ENCODE data around the gene ZNF765. TPM values are rescaled to one million over a fixed set of nuclear protein-coding genes. Genes with fewer than 3 reads are reported as not detected.

Gene ZNF765
- total RNA-seq, 4 donors from 2014 or later: 9.5 to 21.9 (median 12.3) TPM

Small RNAs within 50 kb of the gene (small RNA-seq; reads per million reads assigned to genes)
- not detected for gene RPL39P36

Other genes starting within 250 kb of the ZNF765 start
- 10 to 100 TPM in 3 of 4 donors, 1 to 10 TPM in 1; 8.3 to 24.1 (median 14.1) TPM for gene ZNF347, start 236.1 kb upstream of the ZNF765 start, total RNA-seq
- gene ZNF665, start 201.8 kb upstream of the ZNF765 start, total RNA-seq: 10 to 100 TPM in 1 of 4 donors, 1 to 10 TPM in 3; 5.6 to 12.1 (median 7.3) TPM
- 10 to 100 TPM; 11.6 to 24.6 (median 19.0) TPM for gene ZNF677, start 140.3 kb upstream of the ZNF765 start, total RNA-seq
- not detected for gene VN1R2, start 136.9 kb upstream of the ZNF765 start, total RNA-seq
- gene VN1R4, start 127.4 kb upstream of the ZNF765 start, total RNA-seq: not detected
- 1 to 10 TPM; 7.5 to 9.8 (median 8.4) TPM for gene ZNF845, start 61.4 kb upstream of the ZNF765 start, total RNA-seq
- 1 to 10 TPM; 5.8 to 9.6 (median 8.2) TPM for gene ZNF525, start 29.4 kb upstream of the ZNF765 start, total RNA-seq
- gene ZNF761, start 36.8 kb downstream of the ZNF765 start, total RNA-seq: 10 to 100 TPM; 13.8 to 16.1 (median 15.2) TPM
- gene ZNF813, start 72.6 kb downstream of the ZNF765 start, total RNA-seq: 1 to 10 TPM; 3.0 to 4.1 (median 3.5) TPM
- gene ZNF331, start 143.0 kb downstream of the ZNF765 start, total RNA-seq: 10 to 100 TPM; 28.4 to 65.4 (median 30.8) TPM
- gene DPRX, start 236.8 kb downstream of the ZNF765 start, total RNA-seq: not detected